Upper lobe of right lung (tissue), 1 donor: ENCODE measurements around the gene THSD4. TPM values are rescaled to one million over a fixed set of nuclear protein-coding genes. Genes with fewer than 3 reads are reported as not detected.

Experiments used
- ATAC-seq: fragments of 200-7000 bp; cut with Tn5 transposase; one replicate; pipeline ENCODE4 v1.9.1; 2020; ENCODE audit warnings: mild to moderate bottlenecking, moderate library complexity
- DNase-seq: peaks from one replicate; pipeline ENCODE4 v3.0.0-alpha.2; 2020
- H3K27ac ChIP-seq: fragments of 200-600 bp; one replicate; pipeline ENCODE4 v1.8.0; 2022
- H3K27me3 ChIP-seq: fragments of 200-600 bp; one replicate; pipeline ENCODE4 v1.8.0; 2022; ENCODE audit warnings: mild to moderate bottlenecking
- H3K36me3 ChIP-seq: fragments of 200-600 bp; one replicate; pipeline ENCODE4 v1.8.0; 2022
- H3K4me1 ChIP-seq: fragments of 200-600 bp; one replicate; pipeline ENCODE4 v1.8.0; 2022
- H3K4me3 ChIP-seq: fragments of 200-600 bp; one replicate; pipeline ENCODE4 v1.8.0; 2022; ENCODE audit warnings: mild to moderate bottlenecking
- H3K9me3 ChIP-seq: fragments of 200-600 bp; one replicate; pipeline ENCODE4 v1.8.0; 2022
- intact Hi-C: fragments of 100-400 bp; cut with DNase I; formaldehyde crosslinking; loops from one replicate; pipeline ENCODE4 v1.11.0; 2022
- total RNA-seq: library from RNA; stranded (reverse); fragmentation: NEBNext Ultra II Directional; extraction: Animal tissue kit (Norgen Biotek cat#: 25700); gene quantifications from one replicate; pipeline ENCODE4 v1.2.1, GENCODE V29; 2021
- TF ChIP-seq, protein P1 (sequence below): fragments of 200-600 bp; IDR thresholded peaks from one replicate; pipeline ENCODE4 v1.8.0; 2022; ENCODE audit warnings: antibody characterized with exemption
- donor health status: DM: no; HTN: yes; CAD: no; lungs with severe emphysema.

THSD4 gene
- total RNA-seq, 1 donor from 2014 or later = 25.6 TPM

DNA sequence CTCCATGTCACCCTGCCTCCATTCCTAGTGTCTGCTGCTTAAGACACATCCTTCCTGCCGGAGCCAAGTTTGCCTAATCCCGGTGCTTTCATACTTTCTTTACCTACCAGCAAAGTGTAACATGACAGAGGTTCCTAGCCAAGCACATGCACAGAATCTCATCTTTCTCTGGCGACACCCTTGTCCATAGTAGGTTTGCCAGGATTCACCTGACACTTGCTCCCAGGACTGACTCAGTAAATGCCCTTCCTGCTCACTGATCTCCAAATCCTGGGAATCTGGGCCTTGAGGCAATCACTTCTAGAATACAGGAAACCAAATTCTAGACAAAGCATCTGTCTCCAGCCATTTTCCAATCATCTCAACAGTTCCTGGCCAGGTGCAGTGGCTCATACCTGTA, 684.9 kb downstream of the THSD4 start:
- ATAC-seq (no peak), DNase-seq (no peak)
- intact Hi-C loops = no loop called here
- no peak overlapping the region for H3K27ac ChIP-seq
- TF ChIP-seq, protein P1, sequence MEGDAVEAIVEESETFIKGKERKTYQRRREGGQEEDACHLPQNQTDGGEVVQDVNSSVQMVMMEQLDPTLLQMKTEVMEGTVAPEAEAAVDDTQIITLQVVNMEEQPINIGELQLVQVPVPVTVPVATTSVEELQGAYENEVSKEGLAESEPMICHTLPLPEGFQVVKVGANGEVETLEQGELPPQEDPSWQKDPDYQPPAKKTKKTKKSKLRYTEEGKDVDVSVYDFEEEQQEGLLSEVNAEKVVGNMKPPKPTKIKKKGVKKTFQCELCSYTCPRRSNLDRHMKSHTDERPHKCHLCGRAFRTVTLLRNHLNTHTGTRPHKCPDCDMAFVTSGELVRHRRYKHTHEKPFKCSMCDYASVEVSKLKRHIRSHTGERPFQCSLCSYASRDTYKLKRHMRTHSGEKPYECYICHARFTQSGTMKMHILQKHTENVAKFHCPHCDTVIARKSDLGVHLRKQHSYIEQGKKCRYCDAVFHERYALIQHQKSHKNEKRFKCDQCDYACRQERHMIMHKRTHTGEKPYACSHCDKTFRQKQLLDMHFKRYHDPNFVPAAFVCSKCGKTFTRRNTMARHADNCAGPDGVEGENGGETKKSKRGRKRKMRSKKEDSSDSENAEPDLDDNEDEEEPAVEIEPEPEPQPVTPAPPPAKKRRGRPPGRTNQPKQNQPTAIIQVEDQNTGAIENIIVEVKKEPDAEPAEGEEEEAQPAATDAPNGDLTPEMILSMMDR = no peak
- H3K27me3 ChIP-seq = no peaks in the 10 kb centered on the region
- no peak overlapping the region for H3K4me3 ChIP-seq
- no peaks in the 10 kb centered on the region for H3K9me3 ChIP-seq
- no peaks in the 10 kb centered on the region for H3K36me3 ChIP-seq
- no peaks in the 10 kb centered on the region for H3K4me1 ChIP-seq

DNA sequence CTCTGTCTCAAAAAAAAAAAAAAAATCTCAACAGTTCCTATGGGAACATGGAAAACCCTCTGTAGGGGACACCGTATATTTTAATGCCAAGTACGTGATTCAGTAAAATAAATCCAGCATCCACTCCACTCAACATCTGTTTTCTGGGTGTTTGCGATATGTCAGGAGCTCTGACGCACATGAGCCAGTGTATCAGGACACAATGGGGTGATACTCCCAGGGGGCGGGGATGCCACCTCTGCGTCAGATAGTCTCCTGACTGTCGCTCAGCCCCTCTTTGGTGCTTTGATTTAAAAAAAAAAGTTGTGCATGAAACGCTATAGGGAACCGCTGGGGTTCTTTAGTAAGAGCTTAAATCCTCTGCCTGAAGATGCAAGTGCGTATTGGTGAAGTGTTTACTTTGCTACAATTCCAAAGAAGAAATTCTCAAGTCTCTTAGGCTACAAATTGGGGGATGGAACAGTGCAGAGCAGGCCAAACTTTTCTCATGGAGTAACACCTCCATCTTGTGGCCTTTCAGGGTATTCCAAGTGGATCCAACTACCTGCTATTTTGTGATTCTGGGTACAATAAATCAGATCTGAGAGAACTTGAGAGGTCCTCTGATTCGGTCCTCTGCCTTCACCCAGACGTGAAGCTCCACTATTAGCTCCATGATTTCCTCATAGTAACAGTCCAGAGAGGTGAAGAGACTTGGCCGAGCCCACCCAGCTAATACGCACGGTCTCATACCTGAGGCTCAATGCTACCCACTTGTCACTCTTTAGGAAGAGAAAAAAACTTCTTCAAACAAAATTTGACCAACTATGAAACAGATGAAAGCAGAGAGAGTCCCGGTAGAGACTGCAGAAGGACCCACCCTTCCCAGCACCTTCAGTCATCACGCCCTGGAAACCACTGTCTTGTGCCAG, 685.8 kb downstream of the THSD4 start:
- H3K27me3 ChIP-seq = no peaks in the 10 kb centered on the region
- H3K4me1 ChIP-seq = no peaks in the 10 kb centered on the region
- TF ChIP-seq, protein P1 = peak; percentile 79
- DNase-seq (no peak), ATAC-seq (peak; percentile 95)
- intact Hi-C loops = no loop called here
- H3K9me3 ChIP-seq = no peaks in the 10 kb centered on the region
- H3K36me3 ChIP-seq = no peaks in the 10 kb centered on the region
- no peak overlapping the region for H3K4me3 ChIP-seq
- H3K27ac ChIP-seq = peak overlapping the region; percentile 39

DNA sequence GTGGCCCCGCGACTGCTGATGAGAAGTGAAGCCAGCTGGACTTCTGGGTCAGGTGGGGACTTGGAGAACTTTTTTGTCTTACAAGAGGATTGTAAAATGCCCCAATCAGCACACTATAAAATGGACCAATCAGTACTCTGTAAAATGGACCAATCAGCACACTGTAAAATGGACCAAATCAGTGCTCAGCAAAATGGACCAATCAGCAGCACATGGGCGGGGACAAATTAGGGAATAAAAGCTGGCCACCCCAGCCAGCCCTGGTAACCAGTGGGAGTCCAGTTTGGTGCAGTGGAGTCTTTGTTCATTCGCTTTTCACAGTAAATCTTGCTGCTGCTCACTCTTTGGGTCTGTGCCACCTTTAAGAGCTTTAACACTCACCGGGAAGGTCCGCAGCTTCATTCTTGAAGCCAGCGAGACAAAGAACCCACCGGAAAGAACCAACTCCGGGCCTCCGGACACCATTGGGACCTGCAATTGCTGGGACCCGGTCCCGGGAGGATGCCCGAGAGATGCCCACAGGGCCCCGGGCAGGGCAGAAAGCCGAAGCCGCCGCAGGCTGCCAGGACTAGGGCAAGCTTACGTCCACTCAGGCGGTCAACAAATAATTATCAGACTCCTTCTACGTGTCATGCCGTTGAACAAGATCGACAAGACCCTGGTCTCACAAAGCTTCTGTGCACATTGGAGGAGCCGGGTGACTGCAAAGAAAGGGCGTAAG, 686.8 kb downstream of the THSD4 start:
- Histone ChIP-seq H3K9me3 (no peaks in the 10 kb centered on the region), H3K4me3 (no peak overlapping the region), H3K4me1 (no peaks in the 10 kb centered on the region), H3K36me3 (no peaks in the 10 kb centered on the region), H3K27me3 (no peaks in the 10 kb centered on the region), H3K27ac (no peak overlapping the region)
- DNase-seq (peak; percentile 1), ATAC-seq (no peak)
- TF ChIP-seq, protein P1 = no peak
- intact Hi-C loops = no loop called here

DNA sequence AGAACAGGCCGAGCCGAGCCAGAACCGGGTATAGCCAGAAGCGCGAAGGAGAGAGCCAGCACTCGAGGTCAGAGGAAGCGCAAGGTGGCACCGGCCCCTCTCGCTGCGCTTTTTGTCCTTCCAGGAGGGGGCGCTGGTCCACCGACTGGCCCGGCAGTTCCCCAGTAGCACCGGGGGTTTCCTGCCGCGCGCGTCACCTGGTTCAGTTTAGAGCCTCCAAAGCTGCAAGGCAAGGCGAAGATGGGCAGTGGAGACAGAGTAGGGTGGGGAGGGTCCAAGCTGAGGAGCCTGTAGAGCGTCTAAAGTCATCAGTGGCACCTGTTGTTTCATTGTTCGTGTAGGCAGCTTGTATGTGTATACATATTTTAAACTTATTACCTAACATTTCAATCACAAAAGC, 687.5 kb downstream of the THSD4 start:
- Histone ChIP-seq H3K4me3 (no peak overlapping the region), H3K4me1 (no peaks in the 10 kb centered on the region), H3K36me3 (no peaks in the 10 kb centered on the region), H3K27ac (no peak overlapping the region), H3K9me3 (no peaks in the 10 kb centered on the region), H3K27me3 (no peaks in the 10 kb centered on the region)
- ATAC-seq (no peak), DNase-seq (no peak)
- intact Hi-C loops = no loop called here
- TF ChIP-seq, protein P1 = no peak

DNA sequence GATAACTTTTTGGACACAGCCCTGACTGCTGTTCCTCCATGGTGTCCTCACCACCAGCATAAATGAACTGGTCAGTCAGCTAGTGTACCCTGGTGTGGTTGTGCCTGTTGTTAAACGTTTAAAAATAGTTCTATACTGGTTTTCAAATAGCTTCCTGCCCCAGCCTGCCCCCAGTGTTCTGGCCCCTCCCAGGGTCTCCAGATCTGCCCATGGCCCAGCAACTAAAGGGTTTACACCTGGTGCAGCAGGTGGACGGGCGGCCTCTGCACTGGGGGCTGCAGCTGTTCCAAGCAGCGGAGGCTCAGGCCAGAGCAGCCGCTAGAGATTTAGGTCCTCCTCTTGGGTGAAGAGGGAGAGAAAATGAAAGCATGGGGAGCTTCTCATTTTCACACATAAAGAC, 689.0 kb downstream of the THSD4 start:
- ATAC-seq (no peak), DNase-seq (no peak)
- TF ChIP-seq, protein P1 = no peak
- Histone ChIP-seq H3K9me3 (no peaks in the 10 kb centered on the region), H3K36me3 (no peaks in the 10 kb centered on the region), H3K27me3 (no peaks in the 10 kb centered on the region), H3K27ac (no peak overlapping the region), H3K4me1 (no peaks in the 10 kb centered on the region), H3K4me3 (no peak overlapping the region)
- intact Hi-C loops = no loop called here
